Measurements from ENCODE around the gene PDLIM3. TPM values are rescaled to one million over a fixed set of nuclear protein-coding genes. Genes with fewer than 3 reads are reported as not detected.

PDLIM3 gene
- total RNA-seq, 4 donors from 2014 or later, result 15.1 to 73.0 (median 45.2) TPM

GRCh38 chr4:185467101-185467500 lies 68.2 kb downstream of the PDLIM3 start:
- H3K27ac ChIP-seq, result no peak overlapping the region
- H3K27me3 ChIP-seq, result no peaks in the 10 kb centered on the region
- no peaks in the 10 kb centered on the region for H3K36me3 ChIP-seq
- no peak overlapping the region for H3K4me3 ChIP-seq
- no peak for DNase-seq
- TF ChIP-seq POLR2A (IDR thresholded peaks at IDR 0.05) (no peak), CTCF (IDR thresholded peaks at IDR 0.05) (no peak)
- no peaks in the 10 kb centered on the region for H3K9me3 ChIP-seq
- H3K4me1 ChIP-seq, result peaks cover 0 to 8% (median 1%) of the 10 kb centered on the region in 4 donors

GRCh38 chr4:185465707-185466106 lies 69.6 kb downstream of the PDLIM3 start:
- Histone ChIP-seq H3K27me3 (no peaks in the 10 kb centered on the region), H3K36me3 (no peaks in the 10 kb centered on the region), H3K4me1 (no peaks in the 10 kb centered on the region), H3K9me3 (no peaks in the 10 kb centered on the region), H3K4me3 (no peak overlapping the region), H3K27ac (no peak overlapping the region)
- TF ChIP-seq POLR2A (IDR thresholded peaks at IDR 0.05) (no peak), CTCF (IDR thresholded peaks at IDR 0.05) (no peak)
- no peak for DNase-seq

- Histone ChIP-seq H3K4me1 (no peaks in the 10 kb centered on the region), H3K27ac (no peak overlapping the region)
- no peak for TF ChIP-seq POLR2A (IDR thresholded peaks at IDR 0.05)
- TF ChIP-seq CTCF (IDR thresholded peaks at IDR 0.05), result no peak
These were observed 70.4 kb downstream of the PDLIM3 start for GRCh38 chr4:185464887-185465286.

GRCh38 chr4:185464183-185464582 lies 71.1 kb downstream of the PDLIM3 start:
- Histone ChIP-seq H3K27ac (no peak overlapping the region), H3K4me1 (no peaks in the 10 kb centered on the region), H3K36me3 (no peaks in the 10 kb centered on the region), H3K27me3 (no peaks in the 10 kb centered on the region), H3K4me3 (no peak overlapping the region), H3K9me3 (no peaks in the 10 kb centered on the region)
- no peak for TF ChIP-seq POLR2A (IDR thresholded peaks at IDR 0.05)
- no peak for DNase-seq

More at GRCh38 chr4:185464887-185465286, 70.4 kb downstream of the PDLIM3 start:
- no peak for DNase-seq
- no peaks in the 10 kb centered on the region for H3K9me3 ChIP-seq
- H3K27me3 ChIP-seq, result no peaks in the 10 kb centered on the region
- no peak overlapping the region for H3K4me3 ChIP-seq
- H3K36me3 ChIP-seq, result no peaks in the 10 kb centered on the region

GRCh38 chr4:185463541-185463940 lies 71.8 kb downstream of the PDLIM3 start:
- no peak overlapping the region for H3K27ac ChIP-seq
- no peaks in the 10 kb centered on the region for H3K27me3 ChIP-seq
- no peak overlapping the region for H3K4me3 ChIP-seq
- DNase-seq, result no peak
- no peak for TF ChIP-seq CTCF (IDR thresholded peaks at IDR 0.05)
- TF ChIP-seq POLR2A (IDR thresholded peaks at IDR 0.05), result no peak
- no peaks in the 10 kb centered on the region for H3K36me3 ChIP-seq
- H3K4me1 ChIP-seq, result no peaks in the 10 kb centered on the region
- no peaks in the 10 kb centered on the region for H3K9me3 ChIP-seq

- DNase-seq, result no peak
- H3K27me3 ChIP-seq, result no peaks in the 10 kb centered on the region
- H3K4me1 ChIP-seq, result no peaks in the 10 kb centered on the region
- H3K36me3 ChIP-seq, result no peaks in the 10 kb centered on the region
- no peak overlapping the region for H3K27ac ChIP-seq
- H3K9me3 ChIP-seq, result no peaks in the 10 kb centered on the region
- TF ChIP-seq POLR2A (IDR thresholded peaks at IDR 0.05), result no peak
- H3K4me3 ChIP-seq, result no peak overlapping the region
These were observed 73.7 kb downstream of the PDLIM3 start for GRCh38 chr4:185461565-185461964.

GRCh38 chr4:185457136-185457535 lies 78.2 kb downstream of the PDLIM3 start:
- no peak for DNase-seq
- Histone ChIP-seq H3K27ac (no peak overlapping the region), H3K27me3 (no peaks in the 10 kb centered on the region), H3K4me3 (no peak overlapping the region), H3K4me1 (no peaks in the 10 kb centered on the region), H3K9me3 (no peaks in the 10 kb centered on the region), H3K36me3 (no peaks in the 10 kb centered on the region)
- TF ChIP-seq POLR2A (IDR thresholded peaks at IDR 0.05) (no peak), CTCF (IDR thresholded peaks at IDR 0.05) (no peak)
